HUES48 (cell line): ENCODE measurements around the gene IFNW1.

ENCODE experiments used
- H3K27ac ChIP-seq: one replicate; pipeline ENCODE4 v1.7.0; 2013; ENCODE audit warnings: low read depth, low read length, inconsistent platforms
- H3K27me3 ChIP-seq: 2 replicates; pipeline ENCODE4 v1.6.1; 2013; ENCODE audit warnings: mild to moderate bottlenecking, low read length; ENCODE audit not compliant: control insufficient read depth, insufficient read depth
- H3K36me3 ChIP-seq: 2 replicates; pipeline ENCODE4 v1.6.1; 2013; ENCODE audit warnings: low read length; ENCODE audit not compliant: control insufficient read depth, insufficient read depth
- H3K4me1 ChIP-seq: 2 replicates; pipeline ENCODE4 v1.6.1; 2013; ENCODE audit warnings: mild to moderate bottlenecking, low read length; ENCODE audit not compliant: control insufficient read depth, insufficient read depth
- H3K4me3 ChIP-seq: 2 replicates; pipeline ENCODE4 v1.5.1; 2013; ENCODE audit warnings: mild to moderate bottlenecking, low read depth, low read length
- H3K9ac ChIP-seq: 2 replicates; pipeline ENCODE4 v1.6.1; 2013; ENCODE audit warnings: mild to moderate bottlenecking, low read depth, low read length, moderate library complexity
- H3K9me3 ChIP-seq: 2 replicates; pipeline ENCODE4 v1.6.1; 2013; ENCODE audit warnings: low read length; ENCODE audit not compliant: control insufficient read depth, insufficient read depth

Gene IFNW1

GRCh38 chr9:21104787-21105186, 36.8 kb downstream of the IFNW1 start:
- Histone ChIP-seq H3K9me3 (no peaks in the 10 kb centered on the region), H3K4me3 (no peak overlapping the region), H3K9ac (no peak overlapping the region), H3K36me3 (no peaks in the 10 kb centered on the region), H3K4me1 (peaks cover 8% of the 10 kb centered on the region), H3K27me3 (no peaks in the 10 kb centered on the region), H3K27ac (peak overlapping the region; percentile 52)

DNA sequence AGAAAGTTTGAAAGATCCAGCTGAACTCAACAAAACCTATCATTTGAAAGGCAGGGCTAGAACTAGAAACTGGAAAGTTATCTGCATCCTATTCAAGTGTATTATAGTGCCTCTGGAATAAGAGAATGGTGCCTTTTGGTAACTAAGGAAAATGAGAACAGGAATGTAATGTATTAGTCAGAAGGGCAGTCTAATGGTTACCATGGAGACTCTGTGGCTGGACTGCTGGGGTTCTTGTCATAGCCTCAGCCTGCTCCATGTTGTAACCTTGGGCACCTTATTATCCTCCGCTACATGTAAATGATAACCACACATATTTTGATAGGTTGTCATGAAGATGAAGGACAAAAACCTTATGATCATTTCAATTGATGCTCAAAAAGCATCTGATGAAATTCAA, 39.3 kb downstream of the IFNW1 start:
- no peaks in the 10 kb centered on the region for H3K9me3 ChIP-seq
- H3K9ac ChIP-seq: no peak overlapping the region
- H3K36me3 ChIP-seq: no peaks in the 10 kb centered on the region
- H3K4me1 ChIP-seq: peaks cover 8% of the 10 kb centered on the region
- H3K27ac ChIP-seq: no peak overlapping the region
- no peaks in the 10 kb centered on the region for H3K27me3 ChIP-seq
- no peak overlapping the region for H3K4me3 ChIP-seq

GRCh38 chr9:21097817-21098216, 43.8 kb downstream of the IFNW1 start:
- H3K27me3 ChIP-seq: no peaks in the 10 kb centered on the region
- H3K4me3 ChIP-seq: no peak overlapping the region
- no peaks in the 10 kb centered on the region for H3K36me3 ChIP-seq
- no peak overlapping the region for H3K9ac ChIP-seq
- no peaks in the 10 kb centered on the region for H3K9me3 ChIP-seq
- H3K27ac ChIP-seq: no peak overlapping the region
- H3K4me1 ChIP-seq: no peaks in the 10 kb centered on the region

GRCh38 chr9:21096901-21097255, 44.8 kb downstream of the IFNW1 start:
- H3K4me1 ChIP-seq: no peaks in the 10 kb centered on the region
- no peak overlapping the region for H3K27ac ChIP-seq
- no peaks in the 10 kb centered on the region for H3K27me3 ChIP-seq
- H3K9ac ChIP-seq: no peak overlapping the region
- H3K9me3 ChIP-seq: no peaks in the 10 kb centered on the region
- H3K36me3 ChIP-seq: no peaks in the 10 kb centered on the region
- H3K4me3 ChIP-seq: no peak overlapping the region

- Histone ChIP-seq H3K4me3 (no peak overlapping the region), H3K9ac (no peak overlapping the region), H3K4me1 (no peaks in the 10 kb centered on the region), H3K27me3 (no peaks in the 10 kb centered on the region), H3K36me3 (no peaks in the 10 kb centered on the region), H3K27ac (no peak overlapping the region), H3K9me3 (no peaks in the 10 kb centered on the region)
These were observed 45.3 kb downstream of the IFNW1 start for GRCh38 chr9:21096172-21096900.

GRCh38 chr9:21095561-21095960, 46.1 kb downstream of the IFNW1 start:
- Histone ChIP-seq H3K9ac (no peak overlapping the region), H3K27ac (no peak overlapping the region), H3K4me1 (no peaks in the 10 kb centered on the region), H3K36me3 (no peaks in the 10 kb centered on the region), H3K9me3 (no peaks in the 10 kb centered on the region), H3K4me3 (no peak overlapping the region), H3K27me3 (no peaks in the 10 kb centered on the region)
